ENCODE results near the gene CPB2.

- TF ChIP-seq CTCF (IDR thresholded peaks at IDR 0.05 in 4 of 5, conservative IDR thresholded peaks at IDR 0.05 in 1 of 5) (no peak), POLR2A (IDR thresholded peaks at IDR 0.05) (no peak)
Measured at GRCh38 chr13:46050771-46051170, 54.1 kb downstream of the CPB2 start.
